ENCODE data around the gene PHF13. TPM values are rescaled to one million over a fixed set of nuclear protein-coding genes. Genes with fewer than 3 reads are reported as not detected.

Gene PHF13
- 12.3 and 13.7 TPM in 2 replicates for total RNA-seq
- polyA plus RNA-seq = 10.0 and 12.1 TPM in 2 replicates
- 13.9 and 15.9 TPM in 2 replicates for polyA plus RNA-seq (2012)
- 12.3 and 13.7 TPM in 2 replicates for polyA minus RNA-seq (ENCODE audit: low replicate concordance)

DNA sequence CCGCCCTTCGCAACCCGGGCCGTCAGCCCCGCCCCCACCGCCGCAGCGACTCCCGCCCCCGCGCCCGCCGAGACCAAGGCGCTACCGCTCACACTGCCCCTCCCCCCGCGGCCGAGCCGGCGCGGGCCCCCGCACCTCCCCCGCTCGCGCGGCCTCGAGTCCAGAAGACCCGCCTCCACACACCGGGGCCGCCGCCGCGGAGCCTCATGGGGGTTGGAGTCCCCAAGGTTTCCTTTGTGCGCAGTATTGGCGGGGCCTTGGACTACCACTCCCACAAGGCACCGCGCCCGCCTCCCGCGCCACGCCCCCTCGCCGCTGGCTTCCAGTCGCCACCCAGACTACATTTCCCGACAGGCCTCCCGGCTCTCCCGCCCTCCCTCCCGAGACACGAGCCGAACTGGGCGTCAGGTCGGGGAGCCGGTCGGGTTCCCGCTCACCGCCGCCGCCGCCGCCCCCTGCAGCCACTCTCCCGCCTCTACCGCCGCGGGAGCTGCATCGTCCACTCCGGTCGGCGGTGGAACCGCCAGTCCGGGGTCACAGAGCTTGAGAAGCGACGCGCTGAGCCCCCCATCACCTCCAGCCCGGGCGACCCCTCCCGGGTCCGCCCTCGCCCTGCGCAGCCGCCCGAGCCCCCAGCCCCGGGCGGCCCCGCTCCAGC lies at the start of gene PHF13:
TSS of gene PHF13 (plus strand) at position 371 of the 658 bp plus-strand sequence. CDS start 336 bp downstream, outside the sequence.
- peaks cover 38% of the 10 kb centered on the region for H3K79me2 ChIP-seq (ENCODE audit: control insufficient read depth, insufficient read depth, low read length)
- peak within 1 kb of the TSS; percentile 69 to 97 (median 82) for H3K4me3 ChIP-seq (replicated peaks in 1 of 4; ENCODE audit: control extremely low read depth in 1 of 4, insufficient read depth in 1 of 4, low read depth in 3 of 4, low read length in 4 of 4)
- no peaks in the 10 kb centered on the region for H3K9me3 ChIP-seq (ENCODE audit: control insufficient read depth, insufficient read depth, low read depth, low read length)
- no peaks in the 10 kb centered on the region for H3K36me3 ChIP-seq (ENCODE audit: control insufficient read depth, insufficient read depth, low read length)
- peak within 1 kb of the TSS; percentile 78 for H3K27ac ChIP-seq (ENCODE audit: insufficient read depth, low read length)
- DNase-seq (ENCODE audit: low read depth in 2 of 2) = peak; percentile 98 to 99
- peaks cover 3% of the 10 kb centered on the region for H3K4me1 ChIP-seq (ENCODE audit: control insufficient read depth, extremely low read depth, insufficient read depth, low read length)
- H3K27me3 ChIP-seq (ENCODE audit: control insufficient read depth, insufficient read depth, low read length) = no peaks in the 10 kb centered on the region
- TF ChIP-seq CTCF (conservative IDR thresholded peaks at IDR 0.05 in 1 of 2, IDR thresholded peaks at IDR 0.05 in 1 of 2; ENCODE audit: low read depth in 1 of 2, low read length in 2 of 2) (no peak), EZH2 (IDR thresholded peaks at IDR 0.05; ENCODE audit: low read length, missing control alignments) (no peak)
- peak within 1 kb of the TSS; percentile 76 for H3K9ac ChIP-seq (ENCODE audit: insufficient read depth, low read length)
- no peaks in the 10 kb centered on the region for H4K20me1 ChIP-seq (ENCODE audit: control insufficient read depth, extremely low read depth, insufficient read depth, low read length)
- H2AFZ ChIP-seq (ENCODE audit: low read length) = peak within 1 kb of the TSS; percentile 95
- H3K4me2 ChIP-seq (ENCODE audit: extremely low read depth, insufficient read depth, low read length) = peak within 1 kb of the TSS; percentile 84

- H3K4me2 ChIP-seq (ENCODE audit: extremely low read depth, insufficient read depth, low read length) = no peak overlapping the region
- no peak for TF ChIP-seq EZH2 (IDR thresholded peaks at IDR 0.05; ENCODE audit: low read length, missing control alignments)
- TF ChIP-seq CTCF (conservative IDR thresholded peaks at IDR 0.05 in 1 of 2, IDR thresholded peaks at IDR 0.05 in 1 of 2; ENCODE audit: low read depth in 1 of 2, low read length in 2 of 2) = no peak
- H3K27ac ChIP-seq (ENCODE audit: insufficient read depth, low read length) = no peak overlapping the region
- no peaks in the 10 kb centered on the region for H3K36me3 ChIP-seq (ENCODE audit: control insufficient read depth, insufficient read depth, low read length)
- H4K20me1 ChIP-seq (ENCODE audit: control insufficient read depth, extremely low read depth, insufficient read depth, low read length) = no peaks in the 10 kb centered on the region
- no peaks in the 10 kb centered on the region for H3K9me3 ChIP-seq (ENCODE audit: control insufficient read depth, insufficient read depth, low read depth, low read length)
- peaks cover 20% of the 10 kb centered on the region for H3K27me3 ChIP-seq (ENCODE audit: control insufficient read depth, insufficient read depth, low read length)
- no peak for DNase-seq (ENCODE audit: low read depth in 2 of 2)
- no peak overlapping the region for H3K4me3 ChIP-seq (replicated peaks in 1 of 4; ENCODE audit: control extremely low read depth in 1 of 4, insufficient read depth in 1 of 4, low read depth in 3 of 4, low read length in 4 of 4)
- no peak overlapping the region for H2AFZ ChIP-seq (ENCODE audit: low read length)
- no peaks in the 10 kb centered on the region for H3K79me2 ChIP-seq (ENCODE audit: control insufficient read depth, insufficient read depth, low read length)
- no peaks in the 10 kb centered on the region for H3K4me1 ChIP-seq (ENCODE audit: control insufficient read depth, extremely low read depth, insufficient read depth, low read length)
- H3K9ac ChIP-seq (ENCODE audit: insufficient read depth, low read length) = no peak overlapping the region
Measured at GRCh38 chr1:6569033-6569432, 44.5 kb upstream of the PHF13 start.

- H3K79me2 ChIP-seq (ENCODE audit: control insufficient read depth, insufficient read depth, low read length) = no peaks in the 10 kb centered on the region
- no peak overlapping the region for H3K4me3 ChIP-seq (replicated peaks in 1 of 4; ENCODE audit: control extremely low read depth in 1 of 4, insufficient read depth in 1 of 4, low read depth in 3 of 4, low read length in 4 of 4)
- no peaks in the 10 kb centered on the region for H4K20me1 ChIP-seq (ENCODE audit: control insufficient read depth, extremely low read depth, insufficient read depth, low read length)
- no peaks in the 10 kb centered on the region for H3K36me3 ChIP-seq (ENCODE audit: control insufficient read depth, insufficient read depth, low read length)
- no peaks in the 10 kb centered on the region for H3K9me3 ChIP-seq (ENCODE audit: control insufficient read depth, insufficient read depth, low read depth, low read length)
- H3K27ac ChIP-seq (ENCODE audit: insufficient read depth, low read length) = no peak overlapping the region
- DNase-seq (ENCODE audit: low read depth in 2 of 2) = no peak
- H3K9ac ChIP-seq (ENCODE audit: insufficient read depth, low read length) = no peak overlapping the region
- no peak overlapping the region for H2AFZ ChIP-seq (ENCODE audit: low read length)
- peaks cover 15% of the 10 kb centered on the region for H3K27me3 ChIP-seq (ENCODE audit: control insufficient read depth, insufficient read depth, low read length)
- no peaks in the 10 kb centered on the region for H3K4me1 ChIP-seq (ENCODE audit: control insufficient read depth, extremely low read depth, insufficient read depth, low read length)
- no peak overlapping the region for H3K4me2 ChIP-seq (ENCODE audit: extremely low read depth, insufficient read depth, low read length)
- TF ChIP-seq EZH2 (IDR thresholded peaks at IDR 0.05; ENCODE audit: low read length, missing control alignments) (no peak), CTCF (conservative IDR thresholded peaks at IDR 0.05 in 1 of 2, IDR thresholded peaks at IDR 0.05 in 1 of 2; ENCODE audit: low read depth in 1 of 2, low read length in 2 of 2) (no peak)
Measured at GRCh38 chr1:6570100-6570499, 43.4 kb upstream of the PHF13 start.

All from fibroblast of lung (primary cell).